Adrenal gland (tissue), 5 donors: Measurements from ENCODE around the gene MBNL2.

Experiments used
- POLR2A ChIP-seq, 2 donors: fragments of 450-650 bp; IDR thresholded peaks; one replicate each; pipeline ENCODE4 v1.6.1; 2017; ENCODE audit warnings: antibody characterized with exemption in 2 of 2, mild to moderate bottlenecking in 2 of 2, moderate library complexity in 1 of 2
- TF ChIP-seq, protein P1 (sequence below), 6 experiments: fragments of 450-650 bp in 4 of 6; fragments of 200-600 bp in 2 of 6; sonication (generic) in 1 of 6; IDR thresholded peaks; 1 replicate in 5 of 6; 2 replicates in 1 of 6; pipeline versions ENCODE4 v1.5.1 to v1.8.0; 2016 to 2021; ENCODE audit warnings: antibody characterized with exemption in 6 of 6, mild to moderate bottlenecking in 2 of 6, moderate library complexity in 1 of 6
- donor health status: DM: no; HTN: no; CAD: no.

DNA sequence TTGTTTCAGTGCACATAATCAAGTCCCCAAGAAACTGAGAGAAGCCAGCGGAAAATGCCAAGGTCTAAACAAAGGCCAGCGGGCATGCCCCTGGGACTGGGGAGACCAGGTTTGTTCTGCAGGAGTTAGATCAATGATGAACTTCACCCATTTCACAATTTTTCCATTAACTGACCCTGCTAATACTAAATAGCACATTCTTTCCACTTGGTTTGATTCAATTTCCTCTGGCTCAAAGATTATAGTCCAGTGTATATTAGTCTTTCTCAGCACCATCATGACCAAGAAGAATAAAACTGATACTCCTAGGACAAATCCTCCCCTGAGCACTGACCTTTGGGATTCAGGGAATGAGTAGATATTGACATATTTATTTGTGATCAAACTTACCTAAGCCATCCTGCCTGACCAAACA, 66.4 kb downstream of the MBNL2 start:
- TF ChIP-seq, protein P1, sequence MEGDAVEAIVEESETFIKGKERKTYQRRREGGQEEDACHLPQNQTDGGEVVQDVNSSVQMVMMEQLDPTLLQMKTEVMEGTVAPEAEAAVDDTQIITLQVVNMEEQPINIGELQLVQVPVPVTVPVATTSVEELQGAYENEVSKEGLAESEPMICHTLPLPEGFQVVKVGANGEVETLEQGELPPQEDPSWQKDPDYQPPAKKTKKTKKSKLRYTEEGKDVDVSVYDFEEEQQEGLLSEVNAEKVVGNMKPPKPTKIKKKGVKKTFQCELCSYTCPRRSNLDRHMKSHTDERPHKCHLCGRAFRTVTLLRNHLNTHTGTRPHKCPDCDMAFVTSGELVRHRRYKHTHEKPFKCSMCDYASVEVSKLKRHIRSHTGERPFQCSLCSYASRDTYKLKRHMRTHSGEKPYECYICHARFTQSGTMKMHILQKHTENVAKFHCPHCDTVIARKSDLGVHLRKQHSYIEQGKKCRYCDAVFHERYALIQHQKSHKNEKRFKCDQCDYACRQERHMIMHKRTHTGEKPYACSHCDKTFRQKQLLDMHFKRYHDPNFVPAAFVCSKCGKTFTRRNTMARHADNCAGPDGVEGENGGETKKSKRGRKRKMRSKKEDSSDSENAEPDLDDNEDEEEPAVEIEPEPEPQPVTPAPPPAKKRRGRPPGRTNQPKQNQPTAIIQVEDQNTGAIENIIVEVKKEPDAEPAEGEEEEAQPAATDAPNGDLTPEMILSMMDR (IDR thresholded peaks at IDR 0.05): no peak
- no peak for TF ChIP-seq POLR2A (IDR thresholded peaks at IDR 0.05)
